BLaER1 treated with 17β-estradiol and CSF1 and Interleukin-3, amounts not matched to agents 10 nM and 100 nM (cell line): ENCODE results near the gene SARS2.
"Not testable (repeated sequence)": the region's sequence is repeated elsewhere in the genome, so short reads cannot be mapped to it uniquely, and the experiment has no call there.

ENCODE experiments used
- H3K27ac ChIP-seq, 11 experiments: shearing (Covaris generic); formaldehyde crosslinking; 2 replicates each; pipeline ENCODE4 v1.8.1; 2022
- H3K27me3 ChIP-seq, 11 experiments: shearing (Covaris generic); formaldehyde crosslinking; 2 replicates each; pipeline ENCODE4 v1.8.1; 2022
- H3K36me3 ChIP-seq, 11 experiments: shearing (Covaris generic); formaldehyde crosslinking; 2 replicates each; pipeline ENCODE4 v1.8.1; 2022
- H3K4me1 ChIP-seq, 10 experiments: shearing (Covaris generic); formaldehyde crosslinking; 2 replicates each; pipeline ENCODE4 v1.8.1; 2022
- H3K4me2 ChIP-seq, 11 experiments: shearing (Covaris generic); formaldehyde crosslinking; 2 replicates each; pipeline ENCODE4 v1.8.1; 2022
- H3K4me3 ChIP-seq, 10 experiments: shearing (Covaris generic); formaldehyde crosslinking; 2 replicates each; pipeline ENCODE4 v1.8.1; 2022
- H3K9ac ChIP-seq, 11 experiments: shearing (Covaris generic); formaldehyde crosslinking; 2 replicates each; pipeline ENCODE4 v1.8.1; 2022
- H3K9me3 ChIP-seq, 11 experiments: shearing (Covaris generic); formaldehyde crosslinking; replicated peaks in 1 of 11; 2 replicates each; pipeline ENCODE4 v1.8.1; 2022
- H4K20me1 ChIP-seq, 11 experiments: shearing (Covaris generic); formaldehyde crosslinking; 2 replicates each; pipeline ENCODE4 v1.8.1; 2022
- Cebpa-rat ChIP-seq, 11 experiments: shearing (Covaris generic); IDR thresholded peaks; 2 replicates each; pipeline ENCODE4 v1.8.1; 2022

SARS2 gene

DNA sequence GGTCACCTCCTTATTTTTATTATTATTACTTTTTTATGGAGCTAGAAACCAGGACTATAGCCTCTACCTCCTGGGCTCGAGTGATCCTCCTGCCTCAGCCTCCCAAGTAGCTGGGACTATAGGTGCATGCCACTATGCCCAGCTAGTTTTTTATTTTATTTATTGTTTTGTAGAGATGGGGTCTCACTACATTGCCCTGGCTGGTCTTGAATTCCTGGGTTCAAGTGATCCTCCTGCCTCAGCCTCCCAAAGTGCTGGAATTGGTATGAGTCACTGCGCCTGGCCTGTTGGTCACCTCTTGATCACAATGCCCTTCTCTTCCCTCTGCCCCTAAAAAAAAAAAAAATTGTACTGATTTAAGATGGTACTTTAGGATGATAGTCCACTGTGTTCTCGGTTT, 20.6 kb upstream of the SARS2 start:
- H3K4me1 ChIP-seq: peaks cover 0 to 5% (median 0%) of the 10 kb centered on the region in 10 experiments; a peak in 4 of 20 replicates
- no peak overlapping the region for H3K9ac ChIP-seq
- H3K9me3 ChIP-seq: 0 out of 22 replicates have a peak, but pooled peaks cover 0 to 3% (median 0%) of the 10 kb centered on the region in 11 experiments
- no peak overlapping the region for H3K4me2 ChIP-seq
- H4K20me1 ChIP-seq: no peaks in the 10 kb centered on the region
- H3K27me3 ChIP-seq: no peaks in the 10 kb centered on the region
- no peak overlapping the region for H3K4me3 ChIP-seq
- no peak overlapping the region for H3K27ac ChIP-seq
- no peaks in the 10 kb centered on the region for H3K36me3 ChIP-seq
- TF ChIP-seq Cebpa-rat (IDR thresholded peaks at IDR 0.05): no peak

DNA sequence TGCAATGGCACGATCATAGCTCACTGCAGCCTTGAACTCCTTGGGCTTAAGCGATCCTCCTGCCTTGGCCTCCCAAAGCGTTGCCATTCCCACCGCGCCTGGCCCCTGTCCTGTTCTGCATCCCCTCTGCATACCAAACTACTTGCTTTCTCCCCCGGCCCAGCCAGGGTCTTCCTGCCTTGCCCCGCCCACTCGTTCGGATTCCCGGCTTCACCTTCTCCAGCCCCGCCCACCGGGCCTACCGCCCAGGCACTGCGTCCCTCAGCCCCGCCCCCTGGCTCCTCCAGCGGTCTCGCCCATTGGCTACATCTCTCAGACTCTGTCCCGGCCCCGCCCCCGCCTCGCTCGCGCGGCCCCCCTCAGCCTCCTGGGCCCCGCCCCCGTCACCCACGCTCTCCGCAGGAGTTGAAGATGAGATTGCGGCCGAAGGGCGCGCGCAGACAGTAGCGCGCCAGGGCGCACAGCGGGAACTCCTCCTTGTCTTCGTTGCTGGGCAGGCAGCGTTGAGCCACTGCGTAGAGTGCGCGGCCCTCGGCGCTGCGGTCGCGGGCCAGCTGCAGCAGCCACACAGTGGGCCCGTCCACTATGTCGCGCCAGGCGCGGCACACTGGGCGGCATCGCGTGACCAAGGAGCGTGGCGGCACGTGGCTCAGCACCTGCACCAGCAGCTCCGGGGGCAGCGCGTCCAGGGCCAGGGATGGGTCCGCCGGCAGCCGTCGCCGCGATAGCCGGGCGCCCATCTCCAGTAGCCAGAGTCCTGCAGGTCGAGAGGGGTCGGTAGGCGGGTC, 19.2 kb upstream of the SARS2 start:
- H3K9ac ChIP-seq: no peak overlapping the region
- TF ChIP-seq Cebpa-rat (IDR thresholded peaks at IDR 0.05): no peak
- H3K4me2 ChIP-seq: no peak overlapping the region
- no peaks in the 10 kb centered on the region for H3K27me3 ChIP-seq
- no peaks in the 10 kb centered on the region for H4K20me1 ChIP-seq
- H3K27ac ChIP-seq: no peak overlapping the region
- H3K36me3 ChIP-seq: no peaks in the 10 kb centered on the region
- 0 out of 22 replicates have a peak, but pooled peaks cover 0 to 3% (median 0%) of the 10 kb centered on the region in 11 experiments for H3K9me3 ChIP-seq
- H3K4me1 ChIP-seq: peaks cover 0 to 5% (median 0%) of the 10 kb centered on the region in 10 experiments; a peak in 4 of 20 replicates
- no peak overlapping the region for H3K4me3 ChIP-seq

DNA sequence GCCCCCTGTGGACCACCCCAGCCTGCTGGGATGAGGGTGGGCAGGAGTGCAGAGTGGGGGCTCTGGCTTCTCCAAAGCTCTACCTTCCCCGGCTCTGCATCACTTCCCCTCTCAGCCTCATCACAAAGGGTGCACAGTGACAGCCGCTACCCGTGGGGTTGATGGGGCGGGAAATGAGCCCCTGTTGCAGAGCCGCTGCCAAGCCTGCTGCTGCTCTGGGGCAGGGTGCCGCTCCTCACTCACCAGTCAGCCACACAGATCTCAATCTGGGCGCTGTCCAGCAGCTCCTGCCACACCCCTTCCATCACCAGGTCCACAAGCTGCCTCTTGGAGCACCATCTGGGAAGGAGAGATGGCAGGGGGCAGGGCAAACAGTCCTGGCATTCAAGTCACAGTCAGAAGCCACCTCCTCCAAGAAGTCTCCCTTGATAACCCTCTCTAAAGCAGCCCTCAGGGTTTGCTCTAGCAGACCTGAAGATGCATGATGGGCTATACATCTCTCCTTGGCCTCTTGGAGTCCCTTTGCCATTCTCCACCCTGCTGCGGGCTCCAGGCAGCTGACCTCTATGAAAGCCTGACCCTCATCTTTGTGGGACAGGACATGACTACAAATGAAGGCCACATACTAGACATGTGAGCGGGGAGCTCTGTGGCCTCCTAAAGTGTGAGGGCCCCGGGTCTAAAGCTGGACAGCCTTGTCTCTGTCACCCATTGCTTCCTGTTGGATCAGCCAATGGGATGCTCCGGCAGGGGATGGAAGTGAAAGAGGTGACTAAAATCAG, 15.9 kb upstream of the SARS2 start:
- Histone ChIP-seq H3K27ac (no peak overlapping the region), H4K20me1 (no peaks in the 10 kb centered on the region)
- no peak for TF ChIP-seq Cebpa-rat (IDR thresholded peaks at IDR 0.05)

DNA sequence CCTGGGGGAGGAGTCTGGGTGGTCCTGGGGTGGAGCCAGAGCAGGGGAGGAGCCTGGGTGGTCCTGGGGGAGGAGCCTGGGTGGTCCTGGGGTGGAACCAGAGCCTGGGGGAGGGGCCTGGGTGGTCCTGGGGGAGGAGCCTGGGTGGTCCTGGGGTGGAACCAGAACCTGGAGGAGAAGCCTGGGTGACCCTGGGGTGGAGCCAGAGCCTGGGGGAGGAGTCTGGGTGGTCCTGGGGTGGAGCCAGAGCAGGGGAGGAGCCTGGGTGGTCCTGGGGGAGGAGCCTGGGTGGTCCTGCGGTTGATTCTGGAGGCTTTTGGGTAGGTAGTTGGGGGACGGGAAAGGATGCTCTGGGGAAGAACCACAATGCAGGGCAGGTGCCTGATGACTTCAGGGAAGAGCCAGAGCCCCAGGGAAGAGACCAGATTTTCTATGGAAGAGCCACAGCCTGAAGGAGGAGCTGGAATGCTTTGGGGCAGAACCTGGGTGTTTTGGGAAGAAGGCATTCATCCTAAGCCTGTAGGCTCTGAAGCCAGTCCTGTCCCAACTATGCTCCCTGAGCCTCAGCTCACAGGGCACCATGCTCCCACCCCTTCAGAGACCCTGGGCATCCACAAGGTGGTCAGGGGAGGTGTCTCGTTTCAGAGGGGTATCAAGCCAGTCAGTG, 15.1 kb upstream of the SARS2 start:
- H4K20me1 ChIP-seq: no peaks in the 10 kb centered on the region
- no peak overlapping the region for H3K27ac ChIP-seq
- peaks cover 0 to 17% (median 12%) of the 10 kb centered on the region in 10 experiments; a peak in 12 of 20 replicates for H3K4me1 ChIP-seq
- TF ChIP-seq Cebpa-rat (IDR thresholded peaks at IDR 0.05): no peak
- no peak overlapping the region for H3K4me2 ChIP-seq
- no peak overlapping the region for H3K4me3 ChIP-seq
- no peaks in the 10 kb centered on the region for H3K36me3 ChIP-seq
- peaks cover 0 to 8% (median 0%) of the 10 kb centered on the region in 11 experiments; a peak in 4 of 22 replicates for H3K9me3 ChIP-seq
- no peak overlapping the region for H3K9ac ChIP-seq
- H3K27me3 ChIP-seq: no peaks in the 10 kb centered on the region

More for the DNA sequence above, 15.9 kb upstream of the SARS2 start:
- Histone ChIP-seq H3K36me3 (no peaks in the 10 kb centered on the region), H3K9ac (no peak overlapping the region), H3K9me3 (peaks cover 0 to 3% (median 0%) of the 10 kb centered on the region in 11 experiments; a peak in 2 of 22 replicates), H3K4me1 (peaks cover 0 to 12% (median 10%) of the 10 kb centered on the region in 10 experiments; a peak in 12 of 20 replicates), H3K4me2 (no peak overlapping the region), H3K4me3 (no peak overlapping the region), H3K27me3 (no peaks in the 10 kb centered on the region)

DNA sequence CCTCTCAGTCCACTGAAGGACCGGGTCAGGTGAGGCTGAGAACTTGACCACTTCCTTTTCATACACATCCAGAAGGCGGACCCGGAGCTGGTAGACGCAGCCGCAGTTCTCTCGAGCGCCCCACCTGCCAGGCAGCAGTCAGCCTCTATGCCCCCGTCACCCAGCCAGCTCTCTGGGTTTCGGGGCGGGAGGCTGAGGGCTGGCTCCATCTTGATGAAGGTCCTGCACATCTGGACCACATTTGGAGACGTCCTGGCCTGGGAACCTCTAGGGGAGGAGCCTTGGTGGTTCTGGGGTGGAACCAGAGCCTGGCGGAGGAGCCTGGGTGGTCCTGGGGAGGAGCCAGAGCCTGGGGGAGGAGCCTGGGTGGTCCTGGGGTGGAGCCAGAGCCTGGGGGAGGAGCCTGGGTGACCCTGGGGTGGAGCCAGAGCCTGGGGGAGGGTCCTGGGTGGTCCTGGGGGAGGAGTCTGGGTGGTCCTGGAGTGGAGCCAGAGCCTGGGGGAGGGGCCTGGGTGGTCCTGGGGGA, 14.5 kb upstream of the SARS2 start:
- H3K36me3 ChIP-seq: no peaks in the 10 kb centered on the region
- no peak overlapping the region for H3K27ac ChIP-seq
- H3K27me3 ChIP-seq: no peaks in the 10 kb centered on the region
- TF ChIP-seq Cebpa-rat (IDR thresholded peaks at IDR 0.05): no peak
- H3K9me3 ChIP-seq: peaks cover 0 to 8% (median 0%) of the 10 kb centered on the region in 11 experiments; a peak in 4 of 22 replicates
- H3K9ac ChIP-seq: no peak overlapping the region
- peaks cover under 1 to 17% (median 13%) of the 10 kb centered on the region in 10 experiments; a peak in 15 of 20 replicates for H3K4me1 ChIP-seq
- H3K4me2 ChIP-seq: no peak overlapping the region
- no peaks in the 10 kb centered on the region for H4K20me1 ChIP-seq
- no peak overlapping the region for H3K4me3 ChIP-seq

DNA sequence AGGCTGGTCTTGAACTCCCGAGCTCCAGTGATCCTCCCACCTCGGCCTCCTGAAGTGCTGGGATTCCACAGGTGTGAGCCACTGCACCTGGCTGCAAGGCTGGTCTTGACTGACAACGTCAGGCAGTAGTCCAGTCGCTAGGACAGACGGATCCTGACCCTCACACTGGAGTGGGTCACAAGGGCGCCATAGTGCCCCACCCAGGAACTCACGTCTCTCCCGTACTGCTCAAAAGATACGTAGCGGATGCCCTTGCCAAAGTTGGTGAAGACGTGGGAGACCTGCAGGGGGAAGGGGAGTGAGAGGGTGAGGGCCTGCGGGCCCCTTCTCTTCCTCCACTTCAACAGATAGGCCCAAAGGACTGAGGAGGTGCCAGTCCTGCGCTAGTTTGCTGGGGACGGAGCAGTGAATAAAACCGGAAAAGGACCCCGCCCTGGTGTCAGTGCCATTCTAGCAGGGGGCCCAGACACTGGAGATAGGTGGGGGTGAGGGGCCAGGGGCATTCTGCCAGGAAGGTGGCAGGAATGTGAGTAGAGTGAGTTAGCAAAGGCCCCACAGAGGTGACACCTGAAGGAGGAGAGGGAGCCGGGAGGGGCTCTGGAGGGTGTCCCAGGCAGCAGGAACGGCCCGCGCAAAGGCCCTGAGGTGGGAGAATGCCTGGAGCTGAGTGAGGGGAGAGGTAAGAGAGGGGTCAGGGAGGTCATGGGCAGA, 12.1 kb upstream of the SARS2 start:
- TF ChIP-seq Cebpa-rat (IDR thresholded peaks at IDR 0.05): no peak
- H4K20me1 ChIP-seq: no peaks in the 10 kb centered on the region
- H3K9ac ChIP-seq: no peak overlapping the region; a peak in 1 of 22 replicates

DNA sequence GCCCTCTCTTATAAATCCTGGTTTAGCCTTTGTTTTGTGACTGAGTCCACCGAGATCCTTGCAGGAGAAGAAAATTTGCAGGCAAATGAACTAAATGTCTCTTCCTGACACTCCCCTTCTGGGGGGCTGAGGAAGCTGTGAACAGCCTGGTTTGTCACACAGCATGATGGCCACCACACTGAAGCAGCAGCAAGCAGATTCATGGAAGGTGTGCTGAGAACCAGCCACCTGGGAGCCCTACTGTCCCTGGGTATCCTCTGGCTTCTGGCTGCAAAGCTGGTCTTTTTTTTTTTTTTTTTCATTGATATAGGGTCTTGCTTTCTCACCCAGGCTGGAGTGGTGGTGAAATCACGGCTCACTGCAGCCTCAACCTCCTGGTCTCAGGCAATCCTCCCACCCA, 11.4 kb upstream of the SARS2 start:
- H3K36me3 ChIP-seq: no peaks in the 10 kb centered on the region
- TF ChIP-seq Cebpa-rat (IDR thresholded peaks at IDR 0.05): no peak
- peaks cover 7 to 20% (median 15%) of the 10 kb centered on the region in 10 experiments; a peak in 16 of 20 replicates for H3K4me1 ChIP-seq
- no peaks in the 10 kb centered on the region for H4K20me1 ChIP-seq
- no peak overlapping the region; a peak in 1 of 22 replicates for H3K9ac ChIP-seq
- peak overlapping the region in 8 of 11 experiments; percentile 20 to 58 (median 44); a peak in 14 of 22 replicates for H3K4me2 ChIP-seq
- H3K27ac ChIP-seq: no peak overlapping the region
- peaks cover 0 to 8% (median 0%) of the 10 kb centered on the region in 11 experiments; a peak in 4 of 22 replicates for H3K9me3 ChIP-seq
- no peak overlapping the region for H3K4me3 ChIP-seq
- H3K27me3 ChIP-seq: no peaks in the 10 kb centered on the region

More for the DNA sequence above, 12.1 kb upstream of the SARS2 start:
- H3K4me2 ChIP-seq: peak overlapping the region in 4 of 11 experiments; percentile 35 to 58 (median 46); a peak in 5 of 22 replicates
- H3K9me3 ChIP-seq: peaks cover 0 to 8% (median 0%) of the 10 kb centered on the region in 11 experiments; a peak in 4 of 22 replicates
- H3K27me3 ChIP-seq: no peaks in the 10 kb centered on the region
- H3K36me3 ChIP-seq: no peaks in the 10 kb centered on the region
- H3K27ac ChIP-seq: no peak overlapping the region
- no peak overlapping the region for H3K4me3 ChIP-seq
- H3K4me1 ChIP-seq: peaks cover 7 to 20% (median 15%) of the 10 kb centered on the region in 10 experiments; a peak in 16 of 20 replicates

DNA sequence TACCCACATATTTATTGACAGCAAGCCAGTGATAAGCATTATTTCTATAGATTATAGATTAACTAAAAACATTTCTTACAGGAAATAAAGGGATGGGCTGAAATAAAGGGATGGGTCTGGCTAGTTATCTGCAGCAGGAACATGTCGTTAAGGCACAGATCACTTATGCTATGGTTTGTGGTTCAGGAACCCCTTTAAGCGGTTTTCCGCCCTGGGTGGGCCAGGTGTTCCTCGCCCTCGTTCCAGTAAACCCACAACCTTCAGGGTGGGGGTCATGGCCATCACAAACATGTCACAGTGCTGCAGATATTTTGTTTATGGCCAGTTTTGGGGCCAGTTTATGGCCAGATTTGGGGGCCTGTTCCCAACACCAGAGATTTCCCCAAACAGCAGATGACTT, 10.9 kb upstream of the SARS2 start:
- H3K4me2 ChIP-seq: peak overlapping the region in 8 of 11 experiments; percentile 20 to 58 (median 44); a peak in 15 of 22 replicates
- not testable (repeated sequence) for H3K27ac ChIP-seq, H3K4me3 ChIP-seq, H4K20me1 ChIP-seq, H3K9me3 ChIP-seq, H3K9ac ChIP-seq, H3K27me3 ChIP-seq, H3K36me3 ChIP-seq
- H3K4me1 ChIP-seq: peaks cover 7 to 20% (median 15%) of the 10 kb centered on the region in 10 experiments; a peak in 16 of 20 replicates
